HUES64 (cell line): Measurements from ENCODE around the gene TMEM272. TPM values are rescaled to one million over a fixed set of nuclear protein-coding genes. Genes with fewer than 3 reads are reported as not detected.

ENCODE experiments used
- H3K27ac ChIP-seq: 2 replicates; pipeline ENCODE4 v1.7.0; 2013; ENCODE audit warnings: low read depth, low read length, inconsistent platforms
- H3K27me3 ChIP-seq: 2 replicates; pipeline ENCODE4 v1.6.1; 2013; ENCODE audit warnings: mild to moderate bottlenecking, low read length; ENCODE audit not compliant: insufficient read depth
- H3K36me3 ChIP-seq: 2 replicates; pipeline ENCODE4 v1.6.1; 2013; ENCODE audit warnings: mild to moderate bottlenecking, low read length; ENCODE audit not compliant: insufficient read depth
- H3K4me1 ChIP-seq: 2 replicates; pipeline ENCODE4 v1.6.1; 2013; ENCODE audit warnings: mild to moderate bottlenecking, low read length, moderate library complexity; ENCODE audit not compliant: insufficient read depth
- H3K4me3 ChIP-seq: 2 replicates; pipeline ENCODE4 v1.5.1; 2013; ENCODE audit warnings: mild to moderate bottlenecking, low read length, moderate library complexity
- H3K9ac ChIP-seq: 2 replicates; pipeline ENCODE4 v1.6.1; 2013; ENCODE audit warnings: mild to moderate bottlenecking, low read depth, low read length
- H3K9me3 ChIP-seq: 2 replicates; pipeline ENCODE4 v1.6.1; 2013; ENCODE audit warnings: low read depth, low read length; ENCODE audit not compliant: insufficient read depth
- WGBS: fragments of 150-250, 120-280 bp; methylation state at CpG from one replicate; pipeline ENCODE4 v1.1.7; 2013; ENCODE audit warnings: missing lambda C conversion rate; 5-methylcytosine and 5-hydroxymethylcytosine counted together
- polyA plus RNA-seq, 2 experiments: library from polyadenylated mRNA; stranded (reverse); fragments of 50-300 nt; gene quantifications; one replicate each; pipeline ENCODE4 v1.2.3, GENCODE V29; 2013

Gene TMEM272, protein sequence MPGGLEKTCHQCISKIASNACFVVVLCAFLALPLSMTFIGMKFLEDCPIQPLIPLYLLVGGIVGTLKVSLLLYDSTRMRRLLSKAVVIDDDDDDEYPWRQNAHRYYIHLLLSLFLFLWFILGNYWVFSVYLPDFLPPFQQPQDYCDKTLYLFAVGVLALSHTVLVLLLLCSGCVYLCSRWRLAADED
- polyA plus RNA-seq (2013, experiment 1 of 2): not detected
- not detected for polyA plus RNA-seq (2013, experiment 2 of 2)

DNA sequence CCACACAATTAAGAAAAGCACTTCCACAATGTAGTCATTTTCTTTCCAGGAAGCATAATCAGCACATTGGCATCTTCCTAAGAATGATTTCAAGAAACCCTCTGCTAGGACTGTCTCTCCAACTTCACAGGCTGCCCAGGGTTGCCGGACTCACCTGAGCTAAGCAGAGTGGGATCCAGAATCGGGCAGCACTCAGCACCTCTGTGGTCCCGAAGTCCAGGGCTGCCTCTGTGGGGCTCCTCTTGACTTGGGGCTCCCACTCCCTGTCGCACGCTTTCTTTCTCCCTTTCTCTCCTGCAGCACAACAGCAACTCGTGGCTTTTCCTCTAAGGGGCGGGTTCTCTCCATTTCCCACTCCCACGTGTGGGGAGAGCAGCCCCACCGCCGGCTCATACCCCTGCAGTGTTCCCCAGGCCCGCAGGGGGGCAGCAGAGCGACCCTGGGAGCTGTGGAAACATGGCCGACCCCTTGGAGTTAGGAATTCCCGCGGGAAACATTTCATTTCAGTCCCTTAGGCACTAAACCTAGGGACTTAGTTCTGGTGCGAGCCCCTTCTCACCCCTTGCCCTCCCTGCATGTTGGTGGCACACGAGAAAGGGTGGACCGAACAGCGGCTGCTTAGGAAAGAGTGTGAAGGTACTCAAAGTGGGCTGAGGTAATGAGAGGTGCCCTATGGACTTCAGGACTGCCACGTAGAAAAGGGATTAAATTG is at the start of gene TMEM272:
Gene TMEM272, minus strand, starts transcription at position 316 of the 712 bp plus-strand sequence. CDS start 6,647 bp downstream, outside the sequence.
- H3K9me3 ChIP-seq: 0 out of 2 replicates have a peak, but pooled peaks cover 3% of the 10 kb centered on the region
- no peak within 1 kb of the TSS for H3K27ac ChIP-seq
- 50% methylated on average over 20 of the region's 20 CpGs for WGBS
- no peaks in the 10 kb centered on the region for H3K36me3 ChIP-seq
- H3K27me3 ChIP-seq: no peaks in the 10 kb centered on the region
- no peak within 1 kb of the TSS for H3K9ac ChIP-seq
- no peak within 1 kb of the TSS for H3K4me3 ChIP-seq
- no peaks in the 10 kb centered on the region for H3K4me1 ChIP-seq

DNA sequence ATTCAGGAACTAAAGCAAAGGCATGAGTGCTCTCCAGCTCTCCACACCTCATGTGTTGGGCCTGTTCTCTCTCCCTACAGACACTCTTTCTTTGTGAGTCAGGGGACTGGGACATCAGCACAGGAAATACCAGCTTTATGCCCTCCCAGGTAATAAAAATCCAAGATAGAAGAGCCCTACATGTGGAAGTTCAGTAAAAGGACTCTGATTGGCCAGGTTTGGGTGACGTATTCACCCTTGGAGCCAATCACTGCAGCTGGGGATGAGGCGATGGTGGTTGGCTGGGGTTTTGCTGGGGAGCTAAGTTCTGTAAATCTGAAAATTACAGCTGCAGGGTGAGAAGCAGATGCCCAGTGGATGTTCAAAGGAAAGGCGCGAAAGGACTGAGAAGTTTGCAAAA is 49.3 kb upstream of the TMEM272 start:
- WGBS: 88% methylated on average over 4 of the region's 4 CpGs
- H3K4me3 ChIP-seq: no peak overlapping the region
- H3K36me3 ChIP-seq: no peaks in the 10 kb centered on the region

DNA sequence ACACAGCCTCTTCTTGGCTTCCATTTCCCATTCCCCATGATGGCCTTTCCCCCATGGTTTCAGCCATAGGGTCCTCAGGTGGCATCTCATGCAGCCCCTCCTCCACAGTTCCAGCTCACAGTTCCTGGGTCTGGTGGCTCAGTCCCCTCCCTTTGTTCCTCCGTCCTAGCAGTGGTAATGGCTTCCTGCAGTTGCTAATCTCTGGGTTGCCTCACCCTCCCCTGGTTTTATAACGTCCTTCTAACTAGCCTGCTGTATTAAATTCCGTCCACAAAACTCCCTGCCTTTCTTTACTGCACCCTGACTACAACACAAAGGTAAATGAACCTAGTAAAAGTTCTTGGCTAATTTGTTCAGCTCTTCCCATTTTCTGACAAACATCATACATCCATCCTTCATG is 47.7 kb upstream of the TMEM272 start:
- H3K4me3 ChIP-seq: no peak overlapping the region
- H3K9ac ChIP-seq: no peak overlapping the region
- no peaks in the 10 kb centered on the region for H3K9me3 ChIP-seq
- no peaks in the 10 kb centered on the region for H3K36me3 ChIP-seq
- 72% methylated on average over 3 of the region's 3 CpGs for WGBS
- no peaks in the 10 kb centered on the region for H3K27me3 ChIP-seq
- H3K4me1 ChIP-seq: no peaks in the 10 kb centered on the region
- no peak overlapping the region for H3K27ac ChIP-seq

More for the DNA sequence above, 49.3 kb upstream of the TMEM272 start:
- Histone ChIP-seq H3K9ac (no peak overlapping the region), H3K4me1 (no peaks in the 10 kb centered on the region), H3K27me3 (no peaks in the 10 kb centered on the region), H3K27ac (no peak overlapping the region), H3K9me3 (no peaks in the 10 kb centered on the region)

DNA sequence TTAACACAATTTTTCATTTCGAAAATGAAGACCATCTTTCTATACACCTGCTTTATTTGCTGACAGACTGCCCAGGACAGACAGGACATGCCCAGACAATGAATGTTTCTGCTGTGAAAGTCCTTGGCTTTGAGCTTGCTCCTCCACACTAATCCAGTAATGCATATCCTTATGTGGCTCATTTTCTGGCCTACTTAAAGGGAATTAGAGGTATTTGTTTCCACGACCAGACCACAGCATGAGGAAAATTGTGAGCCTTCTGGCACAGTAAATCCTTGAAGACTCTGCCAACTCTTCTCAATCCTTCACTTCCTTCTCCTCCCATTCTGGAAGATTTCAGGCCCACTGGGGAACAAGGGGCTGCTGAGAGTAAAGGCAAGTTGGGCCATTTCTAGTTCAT is 42.5 kb upstream of the TMEM272 start:
- Histone ChIP-seq H3K9me3 (peaks cover 10% of the 10 kb centered on the region), H3K9ac (no peak overlapping the region), H3K36me3 (no peaks in the 10 kb centered on the region), H3K27ac (no peak overlapping the region), H3K27me3 (no peaks in the 10 kb centered on the region), H3K4me3 (no peak overlapping the region), H3K4me1 (no peaks in the 10 kb centered on the region)
- WGBS: 88% methylated on average over 2 of the region's 2 CpGs

DNA sequence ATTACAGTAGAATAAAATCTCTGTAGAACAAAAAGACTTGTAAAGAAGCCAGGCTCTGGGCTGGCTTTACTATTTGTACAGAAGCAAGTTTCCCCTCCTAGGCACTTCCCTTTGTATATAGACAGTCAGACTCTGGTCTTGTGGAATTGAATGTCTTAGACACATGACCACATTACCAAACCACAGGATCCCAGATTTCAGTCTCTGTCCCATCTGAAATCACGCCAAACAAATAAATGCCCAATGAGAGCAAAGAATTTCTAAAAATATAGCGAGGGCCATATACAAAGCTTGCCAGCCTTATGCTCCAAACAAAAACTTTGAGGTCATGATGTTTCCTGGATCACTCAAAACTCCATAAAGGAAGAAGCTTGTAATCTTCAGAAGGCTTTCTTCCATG is 40.7 kb upstream of the TMEM272 start:
- Histone ChIP-seq H3K36me3 (no peaks in the 10 kb centered on the region), H3K4me3 (no peak overlapping the region), H3K27ac (no peak overlapping the region), H3K9ac (no peak overlapping the region), H3K9me3 (peaks cover 13% of the 10 kb centered on the region), H3K4me1 (no peaks in the 10 kb centered on the region), H3K27me3 (no peaks in the 10 kb centered on the region)
- 90% methylated on average over 2 of the region's 2 CpGs for WGBS

DNA sequence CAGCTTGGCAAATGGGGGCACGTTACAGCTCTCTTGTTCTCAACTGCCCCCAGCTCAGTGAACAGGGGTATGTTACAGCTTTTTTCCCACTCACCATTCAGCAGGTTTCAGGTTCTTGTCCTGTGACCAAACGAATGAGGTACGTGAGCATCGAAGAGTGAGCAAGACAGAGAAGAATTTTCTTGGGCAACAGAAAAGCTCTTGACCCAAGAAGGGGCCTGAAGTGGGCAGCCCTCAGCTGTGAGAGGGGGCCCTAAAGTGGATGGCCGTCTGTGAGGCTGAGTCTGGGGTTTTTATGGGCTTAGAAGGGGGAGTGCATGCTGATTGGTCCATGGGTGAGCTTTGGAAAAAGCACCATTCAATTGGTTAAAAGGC is 38.2 kb upstream of the TMEM272 start:
- Histone ChIP-seq H3K27me3 (no peaks in the 10 kb centered on the region), H3K27ac (no peak overlapping the region), H3K9me3 (peaks cover 13% of the 10 kb centered on the region), H3K4me1 (no peaks in the 10 kb centered on the region), H3K4me3 (no peak overlapping the region), H3K9ac (no peak overlapping the region), H3K36me3 (no peaks in the 10 kb centered on the region)
- 71% methylated on average over 5 of the region's 5 CpGs for WGBS

DNA sequence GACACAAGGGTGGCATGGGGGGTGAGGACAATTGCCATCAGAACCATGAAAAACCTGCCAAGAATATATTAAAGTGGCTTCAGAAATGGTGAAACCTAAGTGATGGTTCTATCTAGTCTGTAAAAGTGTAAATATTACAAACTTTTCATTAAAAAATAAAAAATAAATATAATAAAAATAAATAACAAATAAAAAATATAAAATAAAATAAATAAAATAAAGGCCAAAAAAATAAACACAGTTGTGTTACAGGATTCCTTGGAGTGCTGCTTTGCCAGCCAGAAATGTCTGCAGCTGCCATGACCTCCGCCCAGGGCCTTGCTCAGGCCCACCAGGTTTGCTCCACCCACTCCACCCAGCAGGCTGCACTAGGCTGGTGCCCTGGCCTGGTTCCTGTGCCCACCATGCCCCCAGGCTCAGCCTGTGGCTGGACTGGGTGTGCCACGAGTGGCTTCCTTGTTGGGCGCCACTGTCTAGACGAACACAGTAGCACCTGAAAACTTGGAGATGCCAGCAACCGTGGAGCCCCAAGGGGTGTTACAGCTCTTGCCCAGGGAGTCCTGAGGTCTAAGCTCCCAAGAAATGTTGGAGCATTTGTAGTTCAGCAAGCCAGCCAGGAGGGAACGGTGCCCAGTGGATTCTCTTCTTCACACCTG is 37.7 kb upstream of the TMEM272 start:
- H3K4me1 ChIP-seq: no peaks in the 10 kb centered on the region
- no peaks in the 10 kb centered on the region for H3K27me3 ChIP-seq
- WGBS: 95% methylated on average over 6 of the region's 6 CpGs
- H3K27ac ChIP-seq: no peak overlapping the region
- no peaks in the 10 kb centered on the region for H3K36me3 ChIP-seq
- H3K9me3 ChIP-seq: peaks cover 13% of the 10 kb centered on the region
- H3K9ac ChIP-seq: no peak overlapping the region
- H3K4me3 ChIP-seq: no peak overlapping the region

DNA sequence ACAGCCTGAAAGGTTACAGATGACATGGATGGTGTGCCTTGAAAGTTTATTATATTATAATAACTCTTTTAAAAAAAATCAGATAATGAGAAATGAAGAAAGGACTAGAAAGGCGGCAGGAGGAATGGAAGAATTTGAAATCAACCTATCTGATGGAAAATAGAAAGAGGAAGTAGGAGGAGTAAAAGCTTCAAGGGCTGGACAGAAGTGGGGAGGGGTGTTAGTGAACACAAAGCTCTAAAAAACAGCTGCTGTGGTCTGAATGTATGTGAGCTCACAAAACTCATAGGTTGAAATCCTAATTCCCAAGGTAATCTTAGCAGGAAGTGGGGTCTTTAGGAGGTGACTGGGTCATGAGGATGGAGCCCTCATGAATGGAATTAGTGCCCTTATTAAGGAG is 36.3 kb upstream of the TMEM272 start:
- no peak overlapping the region for H3K4me3 ChIP-seq
- no peak overlapping the region for H3K27ac ChIP-seq
- H3K36me3 ChIP-seq: no peaks in the 10 kb centered on the region

DNA sequence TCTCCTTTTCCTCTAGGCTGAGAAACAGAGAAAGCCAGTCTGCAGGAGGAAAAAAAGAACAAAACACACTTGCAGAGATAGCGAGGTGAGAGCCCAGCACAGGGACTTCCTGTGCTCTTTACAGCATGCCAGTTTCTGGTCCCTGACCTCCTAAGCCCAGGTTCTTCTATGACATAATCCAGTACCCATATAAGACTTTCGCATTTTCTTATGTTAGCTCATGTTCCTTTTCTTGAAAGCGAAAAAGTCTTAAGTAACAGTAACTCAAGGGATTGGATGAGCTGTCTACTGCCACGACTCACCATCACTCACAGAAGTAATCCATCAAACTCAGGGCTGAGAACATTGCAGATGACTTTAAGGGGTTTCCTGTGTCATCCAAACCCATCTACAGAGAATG is 34.2 kb upstream of the TMEM272 start:
- WGBS: 93% methylated on average over 4 of the region's 4 CpGs
- H3K4me3 ChIP-seq: no peak overlapping the region
- no peak overlapping the region for H3K9ac ChIP-seq

More for the DNA sequence above, 36.3 kb upstream of the TMEM272 start:
- Histone ChIP-seq H3K4me1 (no peaks in the 10 kb centered on the region), H3K9me3 (peaks cover 13% of the 10 kb centered on the region), H3K9ac (no peak overlapping the region), H3K27me3 (no peaks in the 10 kb centered on the region)
- WGBS: 95% methylated on average over 1 of the region's 1 CpG

DNA sequence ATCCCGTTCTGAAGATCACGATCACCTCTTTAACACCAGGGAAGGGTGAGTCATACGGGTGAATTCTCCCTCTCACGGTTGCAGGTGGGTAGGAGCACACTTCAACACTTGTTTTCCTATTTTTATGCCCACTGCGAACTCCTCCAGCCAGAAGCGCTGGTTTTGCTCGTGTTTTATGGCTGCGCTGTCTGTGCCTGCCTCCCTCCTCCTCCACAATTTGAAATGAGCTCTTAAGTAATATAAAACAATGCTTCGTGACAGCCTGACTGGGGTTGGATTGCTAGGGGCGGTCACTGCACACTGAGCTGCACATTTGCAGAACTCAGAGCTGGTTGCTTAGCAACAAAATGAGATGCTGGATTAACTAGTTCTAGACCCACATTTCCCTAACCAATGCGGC is 29.7 kb upstream of the TMEM272 start:
- no peaks in the 10 kb centered on the region for H3K36me3 ChIP-seq
- 89% methylated on average over 11 of the region's 11 CpGs for WGBS
- H3K4me1 ChIP-seq: no peaks in the 10 kb centered on the region
- H3K27ac ChIP-seq: no peak overlapping the region
- H3K9me3 ChIP-seq: no peaks in the 10 kb centered on the region
- no peak overlapping the region for H3K9ac ChIP-seq
- H3K4me3 ChIP-seq: no peak overlapping the region
- H3K27me3 ChIP-seq: no peaks in the 10 kb centered on the region

More for the DNA sequence above, 34.2 kb upstream of the TMEM272 start:
- H3K9me3 ChIP-seq: peaks cover 13% of the 10 kb centered on the region
- H3K4me1 ChIP-seq: no peaks in the 10 kb centered on the region
- H3K27me3 ChIP-seq: no peaks in the 10 kb centered on the region
- H3K36me3 ChIP-seq: no peaks in the 10 kb centered on the region
- no peak overlapping the region for H3K27ac ChIP-seq

DNA sequence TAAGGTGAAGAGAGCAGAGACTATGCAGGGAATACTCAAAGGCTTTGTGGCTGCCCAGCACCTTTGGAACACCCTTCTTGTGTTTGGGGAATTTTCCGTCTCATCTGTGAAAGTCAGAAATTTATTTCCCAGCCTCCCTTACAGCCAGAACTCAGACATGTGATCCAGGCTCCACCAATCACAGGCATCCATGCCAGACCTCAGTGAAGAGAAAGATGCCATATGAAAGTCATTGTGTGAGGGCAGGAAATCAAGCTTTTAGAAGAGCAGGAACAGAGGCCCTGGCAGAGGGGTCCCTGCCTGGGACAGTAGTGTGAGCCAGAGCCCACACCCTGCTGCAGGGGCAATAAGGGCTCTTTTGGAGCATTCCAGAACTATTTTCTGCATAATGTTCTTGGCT is 28.9 kb upstream of the TMEM272 start:
- Histone ChIP-seq H3K4me1 (no peaks in the 10 kb centered on the region), H3K27me3 (no peaks in the 10 kb centered on the region), H3K4me3 (no peak overlapping the region), H3K9me3 (no peaks in the 10 kb centered on the region), H3K27ac (no peak overlapping the region), H3K9ac (no peak overlapping the region), H3K36me3 (no peaks in the 10 kb centered on the region)
- 100% methylated on average over 1 of the region's 1 CpG for WGBS
